Activated T-helper 17 cell treated with anti-CD3 and anti-CD28 coated beads, Interleukin-2, amount 50 U/mL, for 72 hours (primary cell): ENCODE measurements around the gene SLC1A3. TPM values are rescaled to one million over a fixed set of nuclear protein-coding genes. Genes with fewer than 3 reads are reported as not detected.
"Not testable (repeated sequence)": the region's sequence is repeated elsewhere in the genome, so short reads cannot be mapped to it uniquely, and the experiment has no call there.

Source experiments
- ATAC-seq: fragments of 150-1000 bp; cut with Tn5 transposase; replicated peaks from 2 replicates; pipeline ENCODE4 v1.10.0; 2021; ENCODE audit warnings: mild to moderate bottlenecking, moderate library complexity
- H3K27ac Mint-ChIP-seq: one replicate; pipeline ENCODE4 v1.8.0; 2022; ENCODE audit warnings: mixed read lengths
- H3K27me3 Mint-ChIP-seq: one replicate; pipeline ENCODE4 v1.8.0; 2022; ENCODE audit warnings: mixed read lengths
- H3K36me3 Mint-ChIP-seq: one replicate; pipeline ENCODE4 v1.8.0; 2022; ENCODE audit warnings: low read depth, mild to moderate bottlenecking, mixed read lengths
- H3K4me1 Mint-ChIP-seq: one replicate; pipeline ENCODE4 v1.8.0; 2022; ENCODE audit warnings: mixed read lengths
- H3K4me3 Mint-ChIP-seq: one replicate; pipeline ENCODE4 v1.8.0; 2022; ENCODE audit warnings: mild to moderate bottlenecking, mixed read lengths
- H3K9me3 Mint-ChIP-seq: one replicate; pipeline ENCODE4 v1.8.0; 2022; ENCODE audit warnings: mixed read lengths
- total RNA-seq, 2 donors: library from RNA; stranded (reverse); gene quantifications; one replicate each; pipeline ENCODE4 v1.2.3, GENCODE V29; 2022

SLC1A3 gene
- under 1 TPM in 1 of 2 donors, not detected in 1; 0.26 TPM for total RNA-seq

GRCh38 chr5:36606428-36607113, at the start of gene SLC1A3:
Gene SLC1A3 (plus strand): TSS chr5:36606606. CDS start chr5:36608424, 1,818 bp downstream.
- peaks cover 44% of the 10 kb centered on the region for H3K27me3 Mint-ChIP-seq
- H3K9me3 Mint-ChIP-seq: peaks cover 3% of the 10 kb centered on the region
- H3K4me3 Mint-ChIP-seq: peak within 1 kb of the TSS; percentile 68
- H3K4me1 Mint-ChIP-seq: peaks cover 4% of the 10 kb centered on the region
- peak; percentile 92 for ATAC-seq
- H3K36me3 Mint-ChIP-seq: no peaks in the 10 kb centered on the region
- H3K27ac Mint-ChIP-seq: peak within 1 kb of the TSS; percentile 5

- H3K4me1 Mint-ChIP-seq: no peaks in the 10 kb centered on the region
- H3K4me3 Mint-ChIP-seq: no peak overlapping the region
- no peaks in the 10 kb centered on the region for H3K36me3 Mint-ChIP-seq
- H3K27me3 Mint-ChIP-seq: no peaks in the 10 kb centered on the region
- H3K27ac Mint-ChIP-seq: no peak overlapping the region
- no peaks in the 10 kb centered on the region for H3K9me3 Mint-ChIP-seq
- ATAC-seq: no peak
Measured at GRCh38 chr5:36558641-36559040, 47.8 kb upstream of the SLC1A3 start.

GRCh38 chr5:36561601-36562000, 44.8 kb upstream of the SLC1A3 start:
- H3K27me3 Mint-ChIP-seq: no peaks in the 10 kb centered on the region
- no peaks in the 10 kb centered on the region for H3K4me1 Mint-ChIP-seq
- no peaks in the 10 kb centered on the region for H3K9me3 Mint-ChIP-seq
- no peak overlapping the region for H3K27ac Mint-ChIP-seq
- no peak for ATAC-seq
- H3K36me3 Mint-ChIP-seq: no peaks in the 10 kb centered on the region
- no peak overlapping the region for H3K4me3 Mint-ChIP-seq

- Mint-ChIP-seq H3K4me3 (no peak overlapping the region), H3K4me1 (no peaks in the 10 kb centered on the region), H3K36me3 (no peaks in the 10 kb centered on the region), H3K27ac (no peak overlapping the region), H3K27me3 (no peaks in the 10 kb centered on the region), H3K9me3 (no peaks in the 10 kb centered on the region)
- no peak for ATAC-seq
Measured at GRCh38 chr5:36569491-36569890, 36.9 kb upstream of the SLC1A3 start.

- Mint-ChIP-seq H3K9me3 (no peaks in the 10 kb centered on the region), H3K27me3 (peaks cover 4% of the 10 kb centered on the region), H3K36me3 (no peaks in the 10 kb centered on the region), H3K4me3 (no peak overlapping the region), H3K4me1 (no peaks in the 10 kb centered on the region), H3K27ac (no peak overlapping the region)
- ATAC-seq: no peak
Measured at GRCh38 chr5:36570301-36571095, 35.9 kb upstream of the SLC1A3 start.

- Mint-ChIP-seq H3K27ac (no peak overlapping the region), H3K27me3 (peaks cover 4% of the 10 kb centered on the region), H3K4me3 (no peak overlapping the region), H3K4me1 (no peaks in the 10 kb centered on the region), H3K9me3 (no peaks in the 10 kb centered on the region), H3K36me3 (no peaks in the 10 kb centered on the region)
- no peak for ATAC-seq
Measured at GRCh38 chr5:36571401-36572042, 34.9 kb upstream of the SLC1A3 start.

- H3K27me3 Mint-ChIP-seq: peaks cover 4% of the 10 kb centered on the region
- H3K27ac Mint-ChIP-seq: no peak overlapping the region
- no peaks in the 10 kb centered on the region for H3K4me1 Mint-ChIP-seq
- no peaks in the 10 kb centered on the region for H3K9me3 Mint-ChIP-seq
- no peak overlapping the region for H3K4me3 Mint-ChIP-seq
- no peaks in the 10 kb centered on the region for H3K36me3 Mint-ChIP-seq
- no peak for ATAC-seq
Measured at GRCh38 chr5:36573438-36573837, 33.0 kb upstream of the SLC1A3 start.

- Mint-ChIP-seq H3K36me3 (no peaks in the 10 kb centered on the region), H3K9me3 (no peaks in the 10 kb centered on the region), H3K4me3 (no peak overlapping the region), H3K4me1 (no peaks in the 10 kb centered on the region), H3K27me3 (peaks cover 4% of the 10 kb centered on the region), H3K27ac (no peak overlapping the region)
- no peak for ATAC-seq
Measured at GRCh38 chr5:36575361-36575781, 31.0 kb upstream of the SLC1A3 start.

GRCh38 chr5:36576721-36577120, 29.7 kb upstream of the SLC1A3 start:
- H3K4me3 Mint-ChIP-seq: no peak overlapping the region
- H3K27ac Mint-ChIP-seq: no peak overlapping the region
- H3K36me3 Mint-ChIP-seq: no peaks in the 10 kb centered on the region
- no peak for ATAC-seq
- H3K27me3 Mint-ChIP-seq: peaks cover 4% of the 10 kb centered on the region
- H3K9me3 Mint-ChIP-seq: no peaks in the 10 kb centered on the region
- H3K4me1 Mint-ChIP-seq: no peaks in the 10 kb centered on the region

- not testable (repeated sequence) for ATAC-seq, H3K36me3 Mint-ChIP-seq, H3K27me3 Mint-ChIP-seq, H3K27ac Mint-ChIP-seq, H3K9me3 Mint-ChIP-seq, H3K4me1 Mint-ChIP-seq, H3K4me3 Mint-ChIP-seq
Measured at GRCh38 chr5:36579858-36580257, 26.5 kb upstream of the SLC1A3 start.

- H3K9me3 Mint-ChIP-seq: no peaks in the 10 kb centered on the region
- no peaks in the 10 kb centered on the region for H3K4me1 Mint-ChIP-seq
- H3K36me3 Mint-ChIP-seq: no peaks in the 10 kb centered on the region
- H3K27me3 Mint-ChIP-seq: peaks cover 6% of the 10 kb centered on the region
- ATAC-seq: no peak
- H3K4me3 Mint-ChIP-seq: no peak overlapping the region
- no peak overlapping the region for H3K27ac Mint-ChIP-seq
Measured at GRCh38 chr5:36581070-36581469, 25.3 kb upstream of the SLC1A3 start.

GRCh38 chr5:36584009-36584875, 22.2 kb upstream of the SLC1A3 start:
- Mint-ChIP-seq H3K36me3 (no peaks in the 10 kb centered on the region), H3K4me1 (no peaks in the 10 kb centered on the region), H3K27ac (no peak overlapping the region), H3K9me3 (no peaks in the 10 kb centered on the region), H3K27me3 (peaks cover 6% of the 10 kb centered on the region), H3K4me3 (no peak overlapping the region)
- no peak for ATAC-seq

- ATAC-seq: no peak
- Mint-ChIP-seq H3K36me3 (no peaks in the 10 kb centered on the region), H3K27me3 (peaks cover 6% of the 10 kb centered on the region), H3K4me1 (no peaks in the 10 kb centered on the region), H3K27ac (no peak overlapping the region), H3K4me3 (no peak overlapping the region), H3K9me3 (no peaks in the 10 kb centered on the region)
Measured at GRCh38 chr5:36585701-36586100, 20.7 kb upstream of the SLC1A3 start.

- no peaks in the 10 kb centered on the region for H3K9me3 Mint-ChIP-seq
- H3K4me3 Mint-ChIP-seq: no peak overlapping the region
- no peak overlapping the region for H3K27ac Mint-ChIP-seq
- H3K36me3 Mint-ChIP-seq: no peaks in the 10 kb centered on the region
- H3K4me1 Mint-ChIP-seq: no peaks in the 10 kb centered on the region
- no peak for ATAC-seq
- peaks cover 10% of the 10 kb centered on the region for H3K27me3 Mint-ChIP-seq
Measured at GRCh38 chr5:36587354-36587753, 19.1 kb upstream of the SLC1A3 start.
